Astrocyte (in vitro differentiated cells and primary cell): ENCODE measurements around the gene OTUB1.

Experiments
- CTCF ChIP-seq: IDR thresholded peaks from 2 replicates; pipeline ENCODE4 v1.5.1; 2011; ENCODE audit warnings: low read depth, mild to moderate bottlenecking, inconsistent platforms, low read length, moderate library complexity; ENCODE audit not compliant: insufficient read depth
- EZH2 ChIP-seq: IDR thresholded peaks from 2 replicates; pipeline ENCODE4 v1.6.1; 2012; ENCODE audit warnings: mild to moderate bottlenecking, low read length, inconsistent platforms; ENCODE audit not compliant: insufficient read depth

- TF ChIP-seq CTCF (no peak), EZH2 (no peak)
Measured at GRCh38 chr11:63986932-63987513, 785 bp downstream of the OTUB1 start.
